ENCODE results near the gene FSCN2.

DNA sequence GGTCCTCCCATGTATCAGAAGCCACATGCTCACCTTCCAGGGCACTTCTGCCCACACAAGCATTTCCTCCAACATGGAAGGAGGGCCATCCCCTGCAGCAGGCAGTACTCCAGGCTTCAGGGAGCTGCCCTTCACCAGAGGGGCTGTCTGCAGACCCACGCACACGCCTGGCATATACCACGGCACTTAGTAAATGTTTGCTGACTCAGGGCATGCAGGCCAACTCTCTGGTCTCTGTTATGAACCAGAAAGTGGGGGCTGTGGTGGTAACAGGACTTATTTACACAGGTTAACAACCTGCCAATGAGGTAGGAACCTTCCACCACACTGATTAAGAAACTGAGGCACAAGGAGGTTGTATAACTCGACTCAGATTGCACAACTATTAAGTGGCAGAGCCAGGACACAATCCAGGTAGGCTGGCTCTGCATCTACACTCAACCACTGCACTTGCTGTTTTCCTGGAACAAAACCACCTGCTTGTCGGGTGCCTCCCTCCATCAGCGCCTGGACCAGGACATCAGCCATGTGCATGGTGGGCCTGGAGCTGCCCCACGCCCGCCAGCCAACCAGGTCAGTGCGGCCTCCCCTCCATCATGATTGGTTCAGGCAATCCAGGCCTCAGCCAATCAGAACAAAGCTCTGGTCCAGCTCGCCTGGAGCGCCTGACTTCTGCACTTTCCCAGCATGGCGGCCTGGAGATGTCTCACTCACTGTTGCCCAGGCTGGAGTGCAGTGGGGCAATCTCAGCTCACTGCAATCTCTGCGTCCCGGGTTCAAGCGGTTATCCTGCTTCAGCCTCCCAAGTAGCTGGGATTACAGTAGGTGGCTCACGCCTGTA, 34.8 kb upstream of the FSCN2 start:
- no peak for TF ChIP-seq POLR2A (IDR thresholded peaks at IDR 0.05)
- TF ChIP-seq, protein P1, sequence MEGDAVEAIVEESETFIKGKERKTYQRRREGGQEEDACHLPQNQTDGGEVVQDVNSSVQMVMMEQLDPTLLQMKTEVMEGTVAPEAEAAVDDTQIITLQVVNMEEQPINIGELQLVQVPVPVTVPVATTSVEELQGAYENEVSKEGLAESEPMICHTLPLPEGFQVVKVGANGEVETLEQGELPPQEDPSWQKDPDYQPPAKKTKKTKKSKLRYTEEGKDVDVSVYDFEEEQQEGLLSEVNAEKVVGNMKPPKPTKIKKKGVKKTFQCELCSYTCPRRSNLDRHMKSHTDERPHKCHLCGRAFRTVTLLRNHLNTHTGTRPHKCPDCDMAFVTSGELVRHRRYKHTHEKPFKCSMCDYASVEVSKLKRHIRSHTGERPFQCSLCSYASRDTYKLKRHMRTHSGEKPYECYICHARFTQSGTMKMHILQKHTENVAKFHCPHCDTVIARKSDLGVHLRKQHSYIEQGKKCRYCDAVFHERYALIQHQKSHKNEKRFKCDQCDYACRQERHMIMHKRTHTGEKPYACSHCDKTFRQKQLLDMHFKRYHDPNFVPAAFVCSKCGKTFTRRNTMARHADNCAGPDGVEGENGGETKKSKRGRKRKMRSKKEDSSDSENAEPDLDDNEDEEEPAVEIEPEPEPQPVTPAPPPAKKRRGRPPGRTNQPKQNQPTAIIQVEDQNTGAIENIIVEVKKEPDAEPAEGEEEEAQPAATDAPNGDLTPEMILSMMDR (IDR thresholded peaks at IDR 0.05) = no peak

Measured in esophagus squamous epithelium (tissue), 4 donors.